Colonic mucosa (tissue), 4 donors: ENCODE data around the gene SMTNL2. TPM values are rescaled to one million over a fixed set of nuclear protein-coding genes. Genes with fewer than 3 reads are reported as not detected.
"Not testable (repeated sequence)": the region's sequence is repeated elsewhere in the genome, so short reads cannot be mapped to it uniquely, and the experiment has no call there.

Source experiments
- DNase-seq: peaks from one replicate; pipeline ENCODE4 v3.0.0-alpha.2; 2020
- H3K27ac ChIP-seq: fragments of 200-600 bp; one replicate; pipeline ENCODE4 v1.8.0; 2021
- H3K27me3 ChIP-seq: fragments of 200-600 bp; one replicate; pipeline ENCODE4 v1.8.0; 2021
- H3K36me3 ChIP-seq: fragments of 200-600 bp; one replicate; pipeline ENCODE4 v1.8.0; 2021
- H3K4me1 ChIP-seq: fragments of 200-600 bp; one replicate; pipeline ENCODE4 v1.8.0; 2021; ENCODE audit warnings: mild to moderate bottlenecking
- H3K4me3 ChIP-seq: fragments of 200-600 bp; one replicate; pipeline ENCODE4 v1.8.0; 2021
- H3K9ac ChIP-seq, 2 donors: one replicate each; pipeline ENCODE4 v1.7.0; 2013; ENCODE audit warnings: control low read depth in 2 of 2, low read depth in 2 of 2, low read length in 2 of 2
- H3K9me3 ChIP-seq: fragments of 200-600 bp; one replicate; pipeline ENCODE4 v1.8.0; 2021
- intact Hi-C: fragments of 100-400 bp; cut with DNase I; formaldehyde crosslinking; loops from one replicate; pipeline ENCODE4 v1.14.1; 2022
- total RNA-seq, 2 donors: library from RNA; stranded (reverse); fragmentation: NEBNext Ultra II Directional in 1 of 2; extraction: Animal tissue kit (Norgen Biotek cat#: 25700) in 1 of 2; gene quantifications; one replicate each; pipeline ENCODE4 v1.2.1, GENCODE V29; 2021
- TF ChIP-seq, protein P1 (sequence below): fragments of 200-600 bp; IDR thresholded peaks from one replicate; pipeline ENCODE4 v1.8.0; 2022; ENCODE audit warnings: antibody characterized with exemption, mild to moderate bottlenecking
- donor health status: healthy.
- donor health status: DM: no; HTN: no; CAD: no.
- donor health status: DM: no; HTN: no; CAD: no.

SMTNL2 gene
- total RNA-seq, 2 donors from 2014 or later: 0.27 TPM; not detected in 1

DNA sequence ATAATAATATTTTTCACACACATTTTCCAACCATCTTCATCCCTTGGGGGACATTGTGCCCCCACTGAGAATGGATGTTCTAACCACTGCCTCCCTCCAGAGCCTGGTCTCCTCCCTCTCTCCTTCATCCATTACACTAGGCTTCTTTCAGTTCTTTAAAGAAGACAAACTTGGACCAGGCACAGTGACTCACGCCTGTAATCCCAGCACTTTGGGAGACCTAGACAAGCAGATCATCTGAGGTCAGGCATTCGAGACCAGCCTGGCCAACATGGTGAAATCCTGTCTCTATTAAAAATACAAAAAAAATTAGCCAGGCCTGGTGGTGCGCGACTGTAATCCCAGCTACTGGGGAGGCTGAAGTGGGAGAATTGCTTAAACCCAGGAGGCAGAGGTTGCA lies 50.6 kb downstream of the SMTNL2 start:
- TF ChIP-seq, protein P1, sequence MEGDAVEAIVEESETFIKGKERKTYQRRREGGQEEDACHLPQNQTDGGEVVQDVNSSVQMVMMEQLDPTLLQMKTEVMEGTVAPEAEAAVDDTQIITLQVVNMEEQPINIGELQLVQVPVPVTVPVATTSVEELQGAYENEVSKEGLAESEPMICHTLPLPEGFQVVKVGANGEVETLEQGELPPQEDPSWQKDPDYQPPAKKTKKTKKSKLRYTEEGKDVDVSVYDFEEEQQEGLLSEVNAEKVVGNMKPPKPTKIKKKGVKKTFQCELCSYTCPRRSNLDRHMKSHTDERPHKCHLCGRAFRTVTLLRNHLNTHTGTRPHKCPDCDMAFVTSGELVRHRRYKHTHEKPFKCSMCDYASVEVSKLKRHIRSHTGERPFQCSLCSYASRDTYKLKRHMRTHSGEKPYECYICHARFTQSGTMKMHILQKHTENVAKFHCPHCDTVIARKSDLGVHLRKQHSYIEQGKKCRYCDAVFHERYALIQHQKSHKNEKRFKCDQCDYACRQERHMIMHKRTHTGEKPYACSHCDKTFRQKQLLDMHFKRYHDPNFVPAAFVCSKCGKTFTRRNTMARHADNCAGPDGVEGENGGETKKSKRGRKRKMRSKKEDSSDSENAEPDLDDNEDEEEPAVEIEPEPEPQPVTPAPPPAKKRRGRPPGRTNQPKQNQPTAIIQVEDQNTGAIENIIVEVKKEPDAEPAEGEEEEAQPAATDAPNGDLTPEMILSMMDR: no peak
- intact Hi-C loops: no loop called here
- Histone ChIP-seq H3K4me3 (no peak overlapping the region), H3K9me3 (no peaks in the 10 kb centered on the region), H3K9ac (no peak overlapping the region), H3K27ac (no peak overlapping the region), H3K4me1 (no peaks in the 10 kb centered on the region), H3K36me3 (no peaks in the 10 kb centered on the region), H3K27me3 (peaks cover 16% of the 10 kb centered on the region)
- no peak for DNase-seq

DNA sequence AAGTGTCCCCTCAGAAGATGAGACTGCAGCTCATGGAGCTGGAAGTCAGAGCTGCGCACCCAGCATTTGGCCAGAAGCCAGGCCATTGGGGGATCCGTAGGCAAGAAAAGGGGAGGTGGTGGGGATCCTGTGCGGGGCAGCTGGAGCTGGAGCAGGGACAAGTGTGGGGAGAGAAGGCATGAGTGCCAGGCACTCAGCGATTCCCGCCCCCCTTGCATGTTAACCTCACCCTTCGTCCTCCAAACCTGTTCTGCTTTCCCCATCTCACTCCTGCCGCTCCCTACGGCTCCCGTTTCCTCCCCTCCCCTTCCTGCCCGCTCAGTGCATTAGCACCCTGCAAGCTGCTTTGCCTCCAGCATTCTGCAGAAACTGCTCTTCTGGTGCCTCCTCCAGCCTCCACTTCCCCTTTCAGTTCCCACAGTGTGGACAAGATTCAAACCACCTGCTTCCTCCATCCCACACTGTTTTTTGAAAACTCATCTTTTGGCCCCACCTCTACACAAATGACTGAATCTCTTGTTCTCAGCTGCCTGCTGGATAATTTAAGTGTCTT lies 51.6 kb downstream of the SMTNL2 start:
- no peak for DNase-seq
- Histone ChIP-seq H3K4me1 (no peaks in the 10 kb centered on the region), H3K4me3 (no peak overlapping the region), H3K9me3 (no peaks in the 10 kb centered on the region), H3K36me3 (no peaks in the 10 kb centered on the region), H3K9ac (no peak overlapping the region), H3K27me3 (peaks cover 16% of the 10 kb centered on the region), H3K27ac (no peak overlapping the region)
- intact Hi-C loops: no loop called here
- TF ChIP-seq, protein P1: no peak

DNA sequence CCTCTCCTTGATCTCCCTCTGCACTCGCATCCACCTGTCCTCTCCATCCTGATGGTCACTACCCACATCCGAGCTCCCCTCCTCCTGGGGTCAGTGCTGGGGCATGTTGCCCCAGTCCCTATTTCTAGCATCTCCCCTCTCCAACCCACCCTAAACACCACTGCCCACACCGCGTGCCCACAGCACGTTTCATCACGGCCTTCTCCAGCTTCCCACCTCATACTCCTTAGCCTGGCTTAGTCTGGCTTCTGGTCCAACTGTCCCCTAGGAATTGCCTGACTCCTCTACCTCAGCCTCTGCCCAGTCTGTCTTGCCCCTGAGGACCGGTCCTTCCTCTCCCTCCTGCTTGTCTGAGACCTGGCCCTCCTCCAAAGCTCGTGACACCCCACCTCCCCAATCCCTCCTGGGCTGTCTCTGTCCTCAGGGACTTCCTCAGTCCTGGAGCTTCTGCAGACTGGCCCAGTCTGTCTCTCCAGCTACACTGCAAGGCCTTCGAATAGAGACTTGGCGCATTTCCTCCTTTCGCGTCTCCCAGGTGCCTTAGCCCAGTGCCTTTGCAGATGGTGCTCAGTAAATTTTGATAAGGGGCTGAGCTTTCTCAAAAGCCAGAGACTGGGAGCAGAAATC lies 52.3 kb downstream of the SMTNL2 start:
- H3K9me3 ChIP-seq: no peaks in the 10 kb centered on the region
- DNase-seq: no peak
- H3K4me1 ChIP-seq: no peaks in the 10 kb centered on the region
- H3K4me3 ChIP-seq: no peak overlapping the region
- H3K9ac ChIP-seq: no peak overlapping the region
- no peak overlapping the region for H3K27ac ChIP-seq
- peaks cover 21% of the 10 kb centered on the region for H3K27me3 ChIP-seq
- TF ChIP-seq, protein P1: no peak
- H3K36me3 ChIP-seq: no peaks in the 10 kb centered on the region
- intact Hi-C loops: no loop called here

DNA sequence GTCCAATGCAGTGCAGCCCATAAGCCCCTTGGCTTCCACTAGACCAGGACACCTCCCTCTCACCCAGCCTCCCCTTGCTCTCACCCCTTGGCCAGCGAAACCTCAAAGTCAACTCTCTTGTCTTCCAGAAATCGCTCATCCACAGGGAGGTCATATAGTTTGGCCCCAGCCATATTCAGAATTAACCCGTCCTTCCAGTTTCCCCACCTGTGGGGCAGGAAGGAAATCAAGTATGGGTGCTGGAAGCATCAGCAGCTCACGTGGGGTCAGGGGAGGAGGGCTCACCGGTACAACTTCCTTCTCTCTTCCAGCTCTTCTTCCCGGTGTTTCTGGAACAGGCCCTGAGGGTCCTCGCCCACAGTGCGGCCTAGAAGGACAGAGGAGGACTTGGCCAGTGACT lies 54.4 kb downstream of the SMTNL2 start:
- H3K4me3 ChIP-seq, H3K27ac ChIP-seq, H3K9me3 ChIP-seq, H3K4me1 ChIP-seq, H3K9ac ChIP-seq, DNase-seq, intact Hi-C loops, H3K36me3 ChIP-seq: not testable (repeated sequence)
- H3K27me3 ChIP-seq: peaks cover 32% of the 10 kb centered on the region

DNA sequence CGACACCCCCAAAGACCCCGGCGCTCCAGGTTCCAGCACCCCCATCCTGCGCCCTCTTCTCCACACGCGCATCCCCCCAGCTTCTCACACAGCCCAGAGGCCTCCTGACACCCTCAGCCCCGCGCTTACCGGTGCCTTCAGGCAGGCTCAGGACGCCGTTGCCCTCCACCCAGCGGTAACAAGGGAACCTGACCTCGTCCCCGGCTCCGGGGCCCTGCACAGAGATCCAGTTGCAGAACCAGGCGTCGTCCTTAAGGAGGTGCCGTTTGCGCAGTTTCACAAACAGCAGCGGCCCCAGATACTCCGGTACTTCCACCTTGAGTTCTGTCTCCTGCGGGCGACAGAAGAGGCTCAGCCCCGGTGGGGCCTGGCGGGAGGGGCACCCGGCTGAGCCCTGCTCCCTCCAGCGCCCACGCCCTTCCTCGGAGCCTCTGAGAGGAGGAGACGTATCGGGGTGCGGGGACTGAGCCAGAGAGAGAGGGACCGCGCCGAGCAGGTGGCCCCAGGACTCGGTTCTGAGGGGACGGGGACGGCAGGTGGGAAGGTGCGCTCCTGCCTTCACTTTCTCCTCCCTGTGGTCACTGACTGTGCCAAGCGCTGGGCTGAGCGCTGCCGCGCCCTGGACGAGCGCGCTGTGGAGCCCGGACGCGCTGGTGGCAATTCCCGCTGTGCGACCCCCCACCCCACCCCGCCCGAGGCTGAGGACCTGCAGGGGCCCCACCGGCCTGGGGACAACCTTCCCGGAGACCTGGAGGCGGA lies 55.2 kb downstream of the SMTNL2 start:
- intact Hi-C loops, H3K4me1 ChIP-seq, H3K4me3 ChIP-seq, H3K27ac ChIP-seq, H3K36me3 ChIP-seq, DNase-seq, H3K9me3 ChIP-seq, H3K9ac ChIP-seq: not testable (repeated sequence)
- H3K27me3 ChIP-seq: peaks cover 32% of the 10 kb centered on the region

DNA sequence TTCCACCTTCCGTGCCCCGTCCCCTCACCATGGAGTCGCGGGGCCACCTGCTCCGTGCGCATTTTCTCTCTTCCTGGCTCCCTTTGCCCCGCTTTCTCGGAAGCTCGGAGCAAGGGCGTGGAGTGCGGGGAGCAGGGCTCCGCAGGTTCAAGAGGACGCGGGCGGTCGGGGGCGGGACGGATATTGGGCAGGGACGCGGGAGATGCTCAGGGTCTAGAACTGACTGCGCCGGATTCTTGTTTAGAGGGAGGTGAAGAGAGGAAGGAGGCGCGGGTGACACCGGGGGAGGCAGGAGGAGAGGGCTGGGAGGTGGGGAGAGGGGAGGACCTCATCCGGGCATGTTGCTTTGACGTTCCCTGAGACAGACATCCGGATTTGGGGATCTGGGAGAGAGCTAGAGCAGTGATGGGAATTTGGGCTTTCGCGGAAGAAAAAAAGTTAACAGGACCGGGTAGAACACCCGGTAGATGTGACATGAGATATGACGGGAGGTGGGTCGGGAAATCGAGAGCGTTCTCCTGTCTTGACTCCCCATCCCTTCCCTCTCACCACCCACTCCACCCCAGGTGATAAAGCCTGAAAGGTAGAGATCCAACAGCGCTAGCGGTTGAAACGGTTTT lies 56.4 kb downstream of the SMTNL2 start:
- H3K27ac ChIP-seq, H3K9ac ChIP-seq, H3K4me1 ChIP-seq, H3K9me3 ChIP-seq, H3K4me3 ChIP-seq, intact Hi-C loops, DNase-seq, H3K36me3 ChIP-seq: not testable (repeated sequence)
- H3K27me3 ChIP-seq: peaks cover 32% of the 10 kb centered on the region
